Panc1 (cell line): ENCODE measurements around the gene GFPT2. TPM values are rescaled to one million over a fixed set of nuclear protein-coding genes. Genes with fewer than 3 reads are reported as not detected.

Experiments used
- ATAC-seq: fragments of 200-7000 bp; cut with Tn5 transposase; 2 replicates; pipeline ENCODE4 v1.9.1; 2020; ENCODE audit warnings: mild to moderate bottlenecking, moderate library complexity
- BruUV-seq: library from RNA; stranded (reverse); fragments of 400-500 nt; replicated peaks from 2 replicates; lab custom pipeline; 2021; lab: Mats Ljungman, UMichigan
- CTCF ChIA-PET: fragments of 300-600 bp; sonication (Branson Sonifier 250); formaldehyde crosslinking; loops from one replicate; lab custom pipeline; 2022; ENCODE audit warnings: antibody characterized with exemption; lab: Charles Lee
- POLR2A ChIA-PET: fragments of 300-600 bp; sonication (Branson Sonifier 250); formaldehyde crosslinking; loops from one replicate; lab custom pipeline; 2022; ENCODE audit warnings: antibody characterized with exemption; lab: Charles Lee
- DNase-seq: peaks from one replicate; pipeline ENCODE4 v3.0.0-alpha.2; 2010; ENCODE audit warnings: low read depth, low spot score
- H3K27ac ChIP-seq: 2 replicates; pipeline ENCODE4 v1.5.1; 2011; ENCODE audit warnings: mild to moderate bottlenecking, low read length, inconsistent platforms
- H3K27me3 ChIP-seq: fragments of 200-500 bp; sonication (Bioruptor generic); 2 replicates; pipeline ENCODE4 v1.6.0; 2014; ENCODE audit warnings: low read length, inconsistent platforms; ENCODE audit not compliant: control insufficient read depth, insufficient read depth
- H3K36me3 ChIP-seq: fragments of 200-500 bp; sonication (Bioruptor generic); 2 replicates; pipeline ENCODE4 v1.5.1; 2014; ENCODE audit warnings: inconsistent platforms, mild to moderate bottlenecking, low read length, moderate library complexity; ENCODE audit not compliant: control insufficient read depth, insufficient read depth
- H3K4me1 ChIP-seq: 2 replicates; pipeline ENCODE4 v1.5.1; 2011; ENCODE audit warnings: inconsistent platforms, mild to moderate bottlenecking, low read length, moderate library complexity; ENCODE audit not compliant: control insufficient read depth, insufficient read depth
- H3K4me3 ChIP-seq, 2 experiments: 2 replicates each; pipeline ENCODE4 v1.5.1; 2011 to 2012; ENCODE audit warnings: low read depth in 2 of 2, low read length in 2 of 2, mild to moderate bottlenecking in 2 of 2, inconsistent platforms in 1 of 2, moderate library complexity in 1 of 2
- H3K9me3 ChIP-seq: fragments of 200-500 bp; sonication (Bioruptor generic); 2 replicates; pipeline ENCODE4 v1.5.1; 2014; ENCODE audit warnings: low read depth, mild to moderate bottlenecking, inconsistent platforms, low read length, moderate library complexity; ENCODE audit not compliant: control insufficient read depth, insufficient read depth
- CTCF ChIP-seq: fragments of 450-650 bp; IDR thresholded peaks from 2 replicates; pipeline ENCODE4 v1.5.1; 2017; ENCODE audit warnings: mild to moderate bottlenecking
- POLR2AphosphoS5 ChIP-seq: IDR thresholded peaks from 2 replicates; pipeline ENCODE4 v1.6.1; 2012; ENCODE audit warnings: mild to moderate bottlenecking, low read depth, low read length, moderate library complexity
- REST ChIP-seq, 2 experiments: IDR thresholded peaks; 2 replicates each; pipeline ENCODE4 v1.6.1; 2011 to 2012; ENCODE audit warnings: low read depth in 2 of 2, control low read depth in 1 of 2, low read length in 1 of 2, mild to moderate bottlenecking in 1 of 2, moderate library complexity in 1 of 2; ENCODE audit not compliant: insufficient read depth in 1 of 2
- SIN3A ChIP-seq: IDR thresholded peaks from 2 replicates; pipeline ENCODE4 v1.6.1; 2012; ENCODE audit warnings: low read depth, mild to moderate bottlenecking, low read length, moderate library complexity, borderline replicate concordance; ENCODE audit not compliant: insufficient read depth
- TCF7L2 ChIP-seq: IDR thresholded peaks from 2 replicates; pipeline ENCODE4 v1.6.1; 2011; ENCODE audit warnings: mild to moderate bottlenecking, low read depth, low read length, inconsistent platforms
- in situ Hi-C: cut with HindIII; loops from 2 replicates; pipeline ENCODE4 v1.10.0; 2016; ENCODE audit warnings: low sequenced_read_pairs, low pct_unique_long_range_greater_than_20kb
- intact Hi-C: fragments of 100-400 bp; cut with micrococcal nuclease; formaldehyde crosslinking; loops from one replicate; pipeline ENCODE4 v1.10.0; 2022; ENCODE audit not compliant: unreplicated experiment
- total RNA-seq: library from RNA; stranded (reverse); gene quantifications from one replicate; pipeline ENCODE4 v1.2.1, GENCODE V29; 2021; ENCODE audit not compliant: unreplicated experiment

The GFPT2 gene
- total RNA-seq, 1 experiment from 2014 or later = 2.1 TPM

DNA sequence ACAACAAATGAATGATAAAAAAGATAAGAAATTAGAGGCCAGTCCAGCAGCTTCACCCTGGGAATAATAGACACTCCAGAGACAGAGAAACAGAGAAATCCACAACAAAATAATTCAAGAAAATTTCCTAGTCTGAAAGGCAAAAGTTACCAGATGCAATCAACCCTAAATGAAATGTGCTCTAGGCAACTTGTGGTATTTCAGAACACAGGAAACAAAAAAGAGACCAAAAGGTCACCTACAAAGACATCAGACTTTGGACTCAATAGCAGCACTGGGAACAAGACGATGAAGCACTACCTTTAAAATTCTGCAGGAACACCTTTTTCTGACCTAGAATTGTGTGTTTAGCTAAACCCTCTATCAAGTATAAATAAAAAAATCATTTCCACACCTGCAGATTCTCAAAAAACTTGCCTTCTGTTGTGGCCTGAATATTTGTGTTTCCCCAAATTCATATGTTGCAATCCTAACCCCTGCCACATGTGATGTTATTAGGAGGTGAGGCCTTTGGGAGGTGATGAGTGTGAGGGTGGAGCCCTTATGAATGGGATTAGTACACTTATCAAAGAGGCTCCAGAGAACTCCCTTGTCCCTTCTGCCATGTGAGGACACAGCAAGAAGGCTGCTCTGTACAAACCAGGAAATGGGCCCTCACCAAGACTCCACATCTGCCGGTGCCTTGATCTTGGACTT lies 55.4 kb downstream of the GFPT2 start:
- no peak for TF ChIP-seq TCF7L2
- TF ChIP-seq CTCF = no peak
- TF ChIP-seq POLR2AphosphoS5 = no peak
- no peak for TF ChIP-seq REST (IDR thresholded peaks at IDR 0.05; ENCODE audit: insufficient read depth in 1 of 2, low read depth in 2 of 2, low read length in 1 of 2)
- TF ChIP-seq SIN3A = no peak
- in situ Hi-C loops (no loop called here), intact Hi-C loops (no loop called here)
- H3K9me3 ChIP-seq = no peaks in the 10 kb centered on the region
- H3K27me3 ChIP-seq = no peaks in the 10 kb centered on the region
- H3K4me3 ChIP-seq = no peak overlapping the region
- no peak for ATAC-seq
- ChIA-PET POLR2A (no interaction called here), CTCF (no interaction called here)
- H3K27ac ChIP-seq = no peak overlapping the region
- no peak for DNase-seq
- H3K36me3 ChIP-seq = no peaks in the 10 kb centered on the region
- BruUV-seq = no TSS peak
- peaks cover 5% of the 10 kb centered on the region; the same call in 1 of the 2 replicates for H3K4me1 ChIP-seq

DNA sequence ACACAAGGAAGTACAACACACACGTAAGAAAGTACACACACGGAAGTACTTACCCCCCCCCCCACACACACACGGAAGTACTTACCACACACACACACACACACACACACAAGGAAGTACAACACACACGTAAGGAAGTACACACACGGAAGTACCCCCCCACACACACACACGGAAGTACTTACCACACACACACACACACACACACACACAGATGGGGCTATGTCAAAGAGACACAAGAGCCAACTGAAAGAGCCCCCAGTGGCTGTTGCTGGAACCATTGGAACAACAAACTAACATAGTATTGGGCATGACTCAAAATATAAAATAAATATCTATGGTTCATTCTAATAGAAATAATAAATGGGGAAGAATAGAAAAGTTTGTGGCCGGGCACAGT lies 56.4 kb downstream of the GFPT2 start:
- intact Hi-C loops (no loop called here), in situ Hi-C loops (no loop called here)
- ChIA-PET CTCF (no interaction called here), POLR2A (no interaction called here)
- Histone ChIP-seq H3K27me3 (no peaks in the 10 kb centered on the region), H3K4me1 (peaks cover 5% of the 10 kb centered on the region; the same call in 1 of the 2 replicates), H3K4me3 (no peak overlapping the region), H3K36me3 (no peaks in the 10 kb centered on the region), H3K27ac (no peak overlapping the region), H3K9me3 (no peaks in the 10 kb centered on the region)
- DNase-seq (no peak), ATAC-seq (no peak)
- TF ChIP-seq POLR2AphosphoS5 (no peak), CTCF (no peak), SIN3A (no peak), TCF7L2 (no peak), REST (IDR thresholded peaks at IDR 0.05; ENCODE audit: insufficient read depth in 1 of 2, low read depth in 2 of 2, low read length in 1 of 2) (no peak)
- no TSS peak for BruUV-seq
